ENCODE measurements around the gene MAP6.
"Not testable (repeated sequence)": the region's sequence is repeated elsewhere in the genome, so short reads cannot be mapped to it uniquely, and the experiment has no call there.

The MAP6 gene

DNA sequence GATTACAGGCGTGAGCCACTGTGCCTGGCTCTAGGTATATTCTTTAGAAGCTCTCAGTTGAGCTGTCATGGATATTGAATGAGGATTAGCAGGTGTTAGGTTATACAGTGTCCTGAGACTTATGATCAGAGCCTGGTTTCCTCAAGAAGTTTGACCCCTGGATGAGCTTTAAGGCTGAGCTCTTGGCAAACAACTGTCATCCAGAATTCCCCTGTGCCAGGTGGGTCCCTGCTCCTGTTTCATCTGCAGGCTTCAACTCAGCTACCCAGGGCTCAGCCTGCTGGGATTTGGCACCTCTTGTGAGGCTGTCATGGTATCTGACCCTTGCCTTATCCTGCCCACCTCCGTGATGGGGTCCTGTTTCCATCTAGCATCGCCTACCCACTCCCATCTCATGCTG is 82.4 kb downstream of the MAP6 start:
- intact Hi-C loops (cut with micrococcal nuclease), result no loop called here
- H3K36me3 Mint-ChIP-seq (ENCODE audit: low read depth), result no peaks in the 10 kb centered on the region
- no peak overlapping the region for H3K27ac Mint-ChIP-seq
- H3K9me3 Mint-ChIP-seq, result no peaks in the 10 kb centered on the region
- H3K27me3 Mint-ChIP-seq, result peaks cover 29% of the 10 kb centered on the region
- no peak overlapping the region for H3K4me3 Mint-ChIP-seq
- H3K4me1 Mint-ChIP-seq (ENCODE audit: low read depth), result peaks cover 20% of the 10 kb centered on the region

DNA sequence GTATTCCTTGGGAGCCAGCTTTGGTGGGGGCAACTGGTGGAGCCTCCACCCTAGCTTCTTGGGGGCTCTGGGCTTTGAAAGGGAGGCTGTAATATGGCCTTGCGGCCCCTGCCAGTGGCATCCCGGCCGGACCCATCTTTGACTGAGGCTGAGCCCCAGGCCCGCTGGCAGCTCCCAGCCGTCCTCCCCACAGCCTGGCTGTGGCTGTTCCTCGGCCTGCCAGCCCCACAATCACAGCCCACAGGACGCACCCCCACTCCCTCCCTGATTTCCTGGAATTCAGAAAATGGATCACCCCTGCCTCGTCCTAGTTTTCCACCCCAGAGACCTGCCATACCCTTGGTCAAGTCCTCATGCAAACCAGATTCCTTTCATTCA is 83.6 kb downstream of the MAP6 start:
- peaks cover 20% of the 10 kb centered on the region for H3K4me1 Mint-ChIP-seq (ENCODE audit: low read depth)
- no peak overlapping the region for H3K4me3 Mint-ChIP-seq
- H3K9me3 Mint-ChIP-seq, result no peaks in the 10 kb centered on the region
- H3K27me3 Mint-ChIP-seq, result peaks cover 33% of the 10 kb centered on the region
- intact Hi-C loops (cut with micrococcal nuclease), result no loop called here
- H3K27ac Mint-ChIP-seq, result no peak overlapping the region
- no peaks in the 10 kb centered on the region for H3K36me3 Mint-ChIP-seq (ENCODE audit: low read depth)

DNA sequence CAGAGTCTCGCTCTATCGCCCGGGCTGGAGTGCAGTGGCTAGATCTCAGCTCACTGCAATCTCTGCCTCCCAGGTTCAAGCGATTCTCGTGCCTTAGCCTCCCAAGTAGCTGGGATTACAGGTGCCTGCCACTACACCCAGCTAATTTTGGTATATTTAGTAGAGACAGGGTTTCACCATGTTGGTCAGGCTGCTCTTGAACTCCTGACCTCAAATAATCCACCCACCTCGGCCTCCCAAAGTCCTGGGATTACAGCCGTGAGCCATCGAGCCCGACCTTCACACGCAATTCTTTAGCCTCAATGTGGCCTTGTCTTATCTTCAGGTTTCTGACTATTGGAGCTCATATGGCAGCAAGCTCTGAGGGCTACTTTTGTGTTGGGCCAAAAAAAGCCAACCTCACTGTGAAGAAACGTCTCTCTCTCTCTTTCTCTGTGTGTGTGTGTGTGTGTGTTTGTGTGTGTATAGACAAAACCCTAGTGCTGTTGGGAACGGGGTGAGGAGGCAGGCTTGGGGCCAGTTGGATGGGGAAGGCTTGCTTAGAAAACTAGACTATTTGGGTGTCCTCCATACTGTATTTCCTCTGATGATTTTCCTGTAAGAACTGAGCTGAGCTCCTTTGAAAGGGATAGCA is 84.1 kb downstream of the MAP6 start:
- H3K36me3 Mint-ChIP-seq (ENCODE audit: low read depth); H3K9me3 Mint-ChIP-seq; H3K4me3 Mint-ChIP-seq; intact Hi-C loops (cut with micrococcal nuclease): not testable (repeated sequence)
- Mint-ChIP-seq H3K4me1 (ENCODE audit: low read depth) (peaks cover 20% of the 10 kb centered on the region), H3K27me3 (peaks cover 35% of the 10 kb centered on the region), H3K27ac (peak overlapping the region; percentile 65)

DNA sequence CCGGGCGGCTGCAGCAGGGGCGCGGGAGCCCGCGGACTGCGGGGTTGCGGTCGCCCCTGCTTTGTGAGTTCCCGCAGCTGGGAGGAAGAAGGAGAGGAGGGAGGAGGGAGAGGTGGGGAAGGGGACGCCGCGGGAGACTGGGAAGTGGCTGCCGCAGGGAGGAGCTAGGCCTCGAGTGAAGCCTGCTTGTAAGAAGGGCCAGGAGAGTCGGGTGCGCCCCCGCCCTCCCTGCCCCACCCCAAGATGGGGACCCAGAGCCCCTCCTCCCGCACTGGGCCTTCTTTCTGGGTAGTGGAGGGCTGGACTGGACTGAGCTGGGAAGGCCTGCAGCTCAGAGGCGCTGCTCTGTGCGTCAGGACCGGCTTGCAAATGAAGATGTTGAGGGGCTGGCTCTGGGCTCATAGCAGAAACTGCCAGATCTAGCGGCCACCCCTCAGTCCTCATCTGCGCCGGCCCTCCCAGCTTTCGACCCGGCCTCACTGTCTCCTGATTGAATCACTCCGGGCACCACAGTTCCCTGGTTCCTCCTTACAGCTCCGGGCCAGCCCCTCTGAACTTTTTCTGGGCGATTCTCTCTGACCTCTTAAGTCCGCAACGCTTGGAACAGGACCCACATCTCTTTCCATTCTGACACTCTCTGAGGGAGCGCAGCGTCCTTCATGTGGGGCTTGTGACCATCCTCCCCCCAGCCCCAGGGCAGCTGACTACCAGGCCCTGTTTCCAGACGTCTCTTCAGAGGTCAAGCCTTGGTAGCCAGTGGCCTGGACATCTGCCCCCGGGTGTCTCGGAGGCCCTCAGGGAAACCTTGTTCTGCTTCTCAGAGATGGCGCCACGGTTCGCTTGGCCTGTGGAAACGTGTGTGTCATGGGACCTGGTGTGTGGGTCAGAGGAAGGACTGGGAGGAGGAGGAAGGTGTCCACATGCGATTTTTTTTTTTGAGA is 84.8 kb downstream of the MAP6 start:
- Mint-ChIP-seq H3K36me3 (ENCODE audit: low read depth) (no peaks in the 10 kb centered on the region), H3K27me3 (peaks cover 36% of the 10 kb centered on the region), H3K4me3 (peak overlapping the region; percentile 45), H3K27ac (peak overlapping the region; percentile 65), H3K9me3 (no peaks in the 10 kb centered on the region), H3K4me1 (ENCODE audit: low read depth) (peaks cover 20% of the 10 kb centered on the region)
- intact Hi-C loops (cut with micrococcal nuclease), result no loop called here

DNA sequence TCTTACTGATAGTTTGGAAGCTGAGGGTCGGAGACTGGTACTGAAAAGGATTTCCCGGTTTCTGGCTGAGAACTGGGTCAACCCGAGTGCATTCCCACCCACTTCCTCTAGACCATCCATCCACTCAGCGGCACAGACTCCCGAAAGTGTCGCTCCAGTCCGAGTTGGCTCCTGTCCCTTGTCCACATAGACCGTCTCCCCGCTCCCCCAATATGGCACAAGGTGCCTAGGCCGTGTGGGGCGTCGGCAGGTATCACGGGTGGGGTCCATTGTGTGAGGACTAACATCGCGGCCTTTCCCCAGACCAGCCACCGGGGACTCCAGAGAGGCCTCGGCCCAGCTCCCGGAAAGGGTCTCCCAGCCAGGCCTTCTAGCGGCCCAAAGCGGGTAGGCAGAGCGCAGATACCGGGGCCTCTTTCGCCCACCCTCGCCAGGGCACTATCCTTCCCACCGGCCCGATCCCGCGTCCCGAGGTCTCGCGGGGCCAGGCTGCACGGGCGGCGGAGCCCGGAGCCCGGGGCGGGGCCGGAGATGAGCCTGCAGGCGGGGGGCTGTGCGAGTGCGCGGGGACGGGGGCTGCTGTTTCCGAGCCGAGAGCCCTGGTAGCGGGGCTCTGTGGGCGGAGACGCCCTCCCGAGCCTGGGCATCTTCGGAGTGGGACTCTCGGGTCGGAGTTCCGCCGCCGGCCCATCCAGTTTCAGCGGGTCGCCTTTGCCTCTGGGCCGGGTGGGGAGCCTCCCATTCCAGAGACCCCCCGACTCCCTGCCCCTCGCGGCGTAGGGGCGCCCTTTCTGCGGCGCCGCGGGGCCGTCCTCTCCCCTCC is 85.7 kb downstream of the MAP6 start:
- intact Hi-C loops (cut with micrococcal nuclease), result no loop called here
- peaks cover 20% of the 10 kb centered on the region for H3K4me1 Mint-ChIP-seq (ENCODE audit: low read depth)
- H3K27ac Mint-ChIP-seq, result peak overlapping the region; percentile 65
- peaks cover 42% of the 10 kb centered on the region for H3K27me3 Mint-ChIP-seq
- H3K36me3 Mint-ChIP-seq (ENCODE audit: low read depth), result no peaks in the 10 kb centered on the region
- H3K9me3 Mint-ChIP-seq, result no peaks in the 10 kb centered on the region
- H3K4me3 Mint-ChIP-seq, result peak overlapping the region; percentile 71

DNA sequence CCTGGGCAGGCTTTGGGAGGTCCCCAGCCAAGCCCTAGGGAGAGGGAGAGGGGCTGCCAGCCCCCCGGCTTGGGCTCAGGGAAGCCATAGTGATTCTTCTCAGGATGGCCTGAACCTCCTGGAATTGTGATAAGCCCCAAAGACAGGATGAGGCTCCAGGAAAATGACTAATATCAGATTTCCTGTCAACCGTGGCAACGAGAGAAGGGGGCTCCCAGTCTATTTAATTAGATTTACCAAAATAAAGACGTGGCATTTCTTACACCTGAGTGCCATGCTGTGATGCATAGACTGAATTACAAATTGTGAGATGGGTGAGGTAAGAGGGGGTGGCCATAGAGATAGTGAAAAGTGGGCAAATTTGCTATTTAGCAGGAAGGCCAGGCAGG is 86.3 kb downstream of the MAP6 start:
- peaks cover 20% of the 10 kb centered on the region for H3K4me1 Mint-ChIP-seq (ENCODE audit: low read depth)
- no peak overlapping the region for H3K4me3 Mint-ChIP-seq
- H3K27me3 Mint-ChIP-seq, result peaks cover 42% of the 10 kb centered on the region
- no peaks in the 10 kb centered on the region for H3K36me3 Mint-ChIP-seq (ENCODE audit: low read depth)
- no peaks in the 10 kb centered on the region for H3K9me3 Mint-ChIP-seq
- intact Hi-C loops (cut with micrococcal nuclease), result no loop called here
- H3K27ac Mint-ChIP-seq, result no peak overlapping the region

DNA sequence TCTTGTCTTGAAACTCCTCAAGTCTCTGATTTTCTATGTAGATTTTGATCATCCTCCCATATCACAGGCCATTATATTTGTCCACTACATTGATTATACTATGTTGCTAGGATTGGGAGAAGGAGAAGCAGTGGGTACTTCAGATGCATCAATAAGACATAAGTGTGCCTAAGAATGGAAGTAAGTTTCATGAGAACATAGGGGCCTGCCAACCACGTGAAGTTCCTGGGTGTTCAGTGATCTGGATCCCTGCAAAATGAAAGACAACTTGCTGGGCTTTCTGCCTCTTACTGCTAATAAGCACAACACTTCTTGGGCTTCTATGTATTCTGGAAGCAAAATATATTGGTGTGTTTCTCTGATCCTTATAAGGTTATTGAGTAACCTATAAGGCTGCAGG is 89.0 kb downstream of the MAP6 start:
- Mint-ChIP-seq H3K4me1 (ENCODE audit: low read depth) (peaks cover 46% of the 10 kb centered on the region), H3K9me3 (peaks cover 11% of the 10 kb centered on the region), H3K27me3 (peaks cover 45% of the 10 kb centered on the region), H3K4me3 (no peak overlapping the region), H3K27ac (no peak overlapping the region), H3K36me3 (ENCODE audit: low read depth) (no peaks in the 10 kb centered on the region)
- intact Hi-C loops (cut with micrococcal nuclease), result no loop called here

DNA sequence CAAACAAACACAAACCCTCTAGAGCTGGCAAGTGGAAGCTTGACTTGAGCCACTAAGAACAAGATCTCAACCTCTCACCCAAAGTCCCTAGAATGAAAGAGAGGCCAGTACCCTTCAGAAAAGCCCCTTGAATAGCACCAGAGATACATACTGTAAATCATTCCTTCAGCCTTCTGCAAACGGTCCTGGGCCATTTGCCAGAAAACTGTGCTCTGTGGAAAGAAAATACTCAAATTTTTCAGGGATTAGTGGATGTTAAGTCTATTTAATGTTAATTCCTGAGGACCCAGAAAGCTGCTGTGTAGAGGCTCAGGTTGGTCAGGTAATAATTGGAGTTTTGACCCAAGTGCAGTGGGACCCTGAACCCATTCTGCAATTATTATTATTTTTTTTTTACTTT is 89.9 kb downstream of the MAP6 start:
- peaks cover 40% of the 10 kb centered on the region for H3K4me1 Mint-ChIP-seq (ENCODE audit: low read depth)
- peaks cover 11% of the 10 kb centered on the region for H3K9me3 Mint-ChIP-seq
- peaks cover 39% of the 10 kb centered on the region for H3K27me3 Mint-ChIP-seq
- H3K4me3 Mint-ChIP-seq, result no peak overlapping the region
- no peak overlapping the region for H3K27ac Mint-ChIP-seq
- no peaks in the 10 kb centered on the region for H3K36me3 Mint-ChIP-seq (ENCODE audit: low read depth)
- intact Hi-C loops (cut with micrococcal nuclease), result no loop called here

DNA sequence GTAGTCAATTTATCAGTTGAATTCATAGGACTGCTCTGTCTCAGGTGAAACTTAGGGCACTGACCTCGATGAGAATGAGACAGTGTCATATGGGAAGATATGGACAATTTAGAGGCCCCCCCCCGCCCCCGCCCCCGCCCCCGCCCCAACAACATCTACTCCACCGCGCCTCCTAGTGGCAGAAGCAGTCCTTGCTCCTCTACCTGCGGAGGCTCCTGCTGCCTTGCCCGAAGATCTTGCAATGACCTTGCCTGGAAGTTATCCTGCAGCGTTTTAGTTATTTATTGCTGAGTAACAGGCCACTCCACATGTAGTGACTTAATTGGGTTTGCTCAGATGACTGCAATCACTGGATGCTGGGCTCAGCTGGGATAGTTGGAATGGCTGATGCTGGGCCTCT is 91.6 kb downstream of the MAP6 start:
- peaks cover 11% of the 10 kb centered on the region for H3K9me3 Mint-ChIP-seq

DNA sequence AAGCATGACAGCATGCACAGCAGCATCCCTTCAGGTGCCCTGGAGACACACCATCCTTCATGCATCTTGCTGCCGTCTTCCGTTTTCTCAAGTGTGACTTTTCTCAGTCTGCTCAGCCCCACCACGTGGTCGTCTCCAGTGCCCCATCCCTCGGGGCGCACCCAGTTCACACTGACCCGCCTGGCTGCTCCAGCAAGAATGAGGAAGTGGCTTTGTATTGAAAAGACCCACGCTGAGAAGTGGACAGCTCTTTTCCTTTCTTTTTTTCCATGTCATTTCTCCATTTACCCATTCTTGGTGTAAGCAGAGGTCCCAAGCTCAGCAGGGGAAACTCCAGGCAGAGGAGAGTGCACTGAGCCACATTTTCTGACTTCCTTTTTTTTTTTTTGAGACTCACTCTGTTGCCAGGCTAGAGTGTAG is 92.3 kb downstream of the MAP6 start:
- H3K36me3 Mint-ChIP-seq (ENCODE audit: low read depth), result peaks cover 17% of the 10 kb centered on the region
- intact Hi-C loops (cut with micrococcal nuclease), result no loop called here
- H3K4me3 Mint-ChIP-seq, result no peak overlapping the region
- H3K27ac Mint-ChIP-seq, result peak overlapping the region; percentile 10
- H3K9me3 Mint-ChIP-seq, result peaks cover 11% of the 10 kb centered on the region
- H3K4me1 Mint-ChIP-seq (ENCODE audit: low read depth), result peaks cover 26% of the 10 kb centered on the region
- peaks cover 24% of the 10 kb centered on the region for H3K27me3 Mint-ChIP-seq

More for the DNA sequence above, 91.6 kb downstream of the MAP6 start:
- Mint-ChIP-seq H3K27me3 (peaks cover 30% of the 10 kb centered on the region), H3K27ac (peak overlapping the region; percentile 10), H3K4me1 (ENCODE audit: low read depth) (peaks cover 27% of the 10 kb centered on the region), H3K4me3 (no peak overlapping the region), H3K36me3 (ENCODE audit: low read depth) (peaks cover 10% of the 10 kb centered on the region)
- intact Hi-C loops (cut with micrococcal nuclease), result no loop called here

DNA sequence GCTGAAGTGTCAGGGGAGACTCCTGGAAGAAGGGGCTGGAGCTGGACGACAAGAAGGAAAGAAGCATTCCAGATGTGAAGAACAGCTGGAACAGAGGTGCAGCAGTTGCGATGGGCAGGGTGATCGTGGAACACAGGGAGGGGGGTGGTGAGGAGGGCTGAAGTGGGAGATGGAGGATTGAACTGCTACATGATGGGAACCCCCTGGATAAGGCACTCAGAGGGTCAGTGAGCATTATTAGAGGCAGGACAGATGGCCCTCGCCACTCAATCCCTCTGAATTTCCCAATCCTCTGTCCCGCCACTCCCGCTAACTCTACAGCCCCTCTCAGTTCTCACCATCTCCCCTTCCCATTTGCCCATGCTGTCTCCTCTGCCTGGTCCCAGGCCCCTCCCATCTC is 92.8 kb downstream of the MAP6 start:
- Mint-ChIP-seq H3K4me1 (ENCODE audit: low read depth) (peaks cover 26% of the 10 kb centered on the region), H3K4me3 (no peak overlapping the region), H3K9me3 (peaks cover 11% of the 10 kb centered on the region), H3K27ac (peak overlapping the region; percentile 10), H3K27me3 (peaks cover 22% of the 10 kb centered on the region), H3K36me3 (ENCODE audit: low read depth) (peaks cover 21% of the 10 kb centered on the region)
- intact Hi-C loops (cut with micrococcal nuclease), result no loop called here

DNA sequence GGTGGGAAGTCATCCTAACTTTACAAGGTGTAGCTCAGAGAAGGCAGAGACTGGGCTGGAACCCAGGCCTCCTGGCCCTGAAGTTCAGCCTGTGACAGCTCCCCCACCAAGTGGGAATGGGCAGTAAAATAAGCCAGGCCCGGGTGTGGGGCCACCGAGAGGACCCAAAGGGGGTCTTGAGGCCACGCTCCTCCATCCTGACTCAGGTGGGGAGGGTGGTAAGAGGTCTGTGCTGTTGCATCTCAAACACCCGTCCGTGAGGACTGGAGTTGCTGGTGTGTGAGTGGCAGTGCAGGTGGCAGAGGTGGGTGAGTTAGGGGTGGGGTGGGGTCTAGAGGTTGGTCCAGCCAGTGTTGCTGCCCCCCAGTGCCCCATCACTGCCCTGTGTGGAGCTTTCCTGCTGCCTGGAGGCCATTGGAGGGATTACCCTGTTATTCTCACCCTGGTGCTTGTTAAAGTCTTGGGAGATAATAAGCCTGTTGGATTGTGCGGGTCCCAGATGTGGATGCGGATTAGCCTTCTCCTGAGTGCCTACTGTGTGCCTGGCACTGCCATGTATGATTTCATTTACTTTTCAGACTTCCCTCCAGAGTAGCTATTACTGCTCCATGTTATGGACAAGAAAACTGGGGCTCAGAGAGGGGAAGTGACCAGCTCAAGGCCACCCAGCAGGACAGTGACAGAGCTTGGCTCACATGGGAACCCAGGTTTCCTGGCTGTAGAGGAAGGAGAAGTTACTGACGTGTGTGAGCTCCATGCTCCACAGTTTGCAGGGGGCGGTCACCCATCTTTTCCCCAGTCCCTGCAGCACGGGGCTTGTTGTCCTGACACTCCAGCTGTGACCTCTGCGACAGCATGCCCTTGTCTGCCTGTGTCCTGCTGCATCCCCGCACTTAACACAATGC is 93.9 kb downstream of the MAP6 start:
- Mint-ChIP-seq H3K9me3 (peaks cover 11% of the 10 kb centered on the region), H3K27me3 (peaks cover 15% of the 10 kb centered on the region), H3K36me3 (ENCODE audit: low read depth) (peaks cover 32% of the 10 kb centered on the region), H3K27ac (no peak overlapping the region), H3K4me3 (no peak overlapping the region), H3K4me1 (ENCODE audit: low read depth) (peaks cover 26% of the 10 kb centered on the region)
- intact Hi-C loops (cut with micrococcal nuclease), result no loop called here

DNA sequence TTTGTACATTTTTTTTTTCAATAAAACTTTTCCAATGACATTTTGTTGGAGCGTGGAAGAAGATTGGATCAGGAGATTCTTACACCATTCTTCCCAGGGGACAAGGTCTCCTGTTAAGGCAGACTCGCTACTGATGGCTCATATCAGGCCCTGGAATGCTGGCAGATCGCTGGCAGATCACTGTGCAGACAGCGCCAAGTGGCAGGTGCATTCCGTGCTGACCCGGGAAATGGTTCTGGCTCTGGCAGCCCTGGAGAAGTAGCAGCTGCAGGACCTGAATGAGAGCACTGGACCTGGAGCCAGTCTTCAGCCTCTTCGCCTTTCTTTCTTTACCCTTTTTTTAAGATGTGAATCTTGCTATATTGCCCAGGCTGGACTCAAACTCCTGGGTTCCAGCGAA is 96.1 kb downstream of the MAP6 start:
- Mint-ChIP-seq H3K4me1 (ENCODE audit: low read depth) (peaks cover 26% of the 10 kb centered on the region), H3K4me3 (no peak overlapping the region), H3K27me3 (peaks cover 6% of the 10 kb centered on the region), H3K27ac (no peak overlapping the region), H3K9me3 (peaks cover 11% of the 10 kb centered on the region), H3K36me3 (ENCODE audit: low read depth) (peaks cover 49% of the 10 kb centered on the region)
- intact Hi-C loops (cut with micrococcal nuclease), result no loop called here
